Lower leg skin (tissue), 4 donors: ENCODE results near the gene EFS. TPM values are rescaled to one million over a fixed set of nuclear protein-coding genes. Genes with fewer than 3 reads are reported as not detected.
A peak's percentile ranks its signal among the peaks of the same experiment; 100 is the strongest.

Experiments used
- DNase-seq, 2 donors: peaks; one replicate each; pipeline ENCODE4 v3.0.0-alpha.2; 2019; ENCODE audit warnings: low spot score in 2 of 2
- H3K4me3 ChIP-seq: fragments of 200-600 bp; sonication (generic); 2 replicates; pipeline ENCODE4 v1.5.1; 2017; ENCODE audit warnings: mild to moderate bottlenecking, low read depth; ENCODE audit not compliant: poor library complexity, severe bottlenecking
- CTCF ChIP-seq, 3 donors: fragments of 450-650 bp; IDR thresholded peaks; one replicate each; pipeline ENCODE4 v1.5.1; 2016; ENCODE audit warnings: antibody characterized with exemption in 3 of 3, mild to moderate bottlenecking in 3 of 3, moderate library complexity in 2 of 3
- POLR2A ChIP-seq, 2 donors: fragments of 450-650 bp; IDR thresholded peaks; one replicate each; pipeline ENCODE4 v1.6.1; 2016 to 2017; ENCODE audit warnings: antibody characterized with exemption in 2 of 2, mild to moderate bottlenecking in 1 of 2, moderate library complexity in 1 of 2
- WGBS, 2 donors: methylation state at CpG; one replicate each; pipeline ENCODE4 v1.1.5; 2018; 5-methylcytosine and 5-hydroxymethylcytosine counted together
- intact Hi-C: fragments of 100-400 bp; cut with DNase I; formaldehyde crosslinking; loops from one replicate; pipeline ENCODE4 v1.15.0; 2023; ENCODE audit warnings: low total_unique reads
- total RNA-seq, 4 donors: library from RNA; depleted of rRNA; stranded (reverse); fragments of >200 nt; gene quantifications; one replicate each; pipeline ENCODE4 v1.1.0, GENCODE V29; 2016

EFS gene
- total RNA-seq, 4 donors from 2014 or later = 38.7 to 73.2 (median 53.5) TPM

GRCh38 chr14:23359167-23359626 lies 5.8 kb downstream of the EFS start:
- 77% methylated on average over 6 to 10 of the region's 11 CpGs for WGBS, 2 donors
- peak in 1 of 2 donors; percentile 73 for DNase-seq
- intact Hi-C loops = no loop called here
- no peak for TF ChIP-seq CTCF (IDR thresholded peaks at IDR 0.05)
- TF ChIP-seq POLR2A (IDR thresholded peaks at IDR 0.05) = no peak
- no peak overlapping the region for H3K4me3 ChIP-seq

- H3K4me3 ChIP-seq = no peak overlapping the region
- no peak for DNase-seq
- intact Hi-C loops = no loop called here
- TF ChIP-seq POLR2A (IDR thresholded peaks at IDR 0.05) (no peak), CTCF (IDR thresholded peaks at IDR 0.05) (no peak)
- WGBS, 2 donors = 86 to 87% methylated on average over 12 of the region's 12 CpGs
Observed at GRCh38 chr14:23358553-23359166, 6.3 kb downstream of the EFS start.

GRCh38 chr14:23358042-23358441 lies 6.9 kb downstream of the EFS start:
- TF ChIP-seq CTCF (IDR thresholded peaks at IDR 0.05) (no peak), POLR2A (IDR thresholded peaks at IDR 0.05) (no peak)

GRCh38 chr14:23357261-23357660 lies 7.7 kb downstream of the EFS start:
- 82 to 84% methylated on average over 8 of the region's 8 CpGs for WGBS, 2 donors
- DNase-seq = peak in 1 of 2 donors; percentile 81
- no peak overlapping the region for H3K4me3 ChIP-seq
- TF ChIP-seq CTCF (IDR thresholded peaks at IDR 0.05) (no peak), POLR2A (IDR thresholded peaks at IDR 0.05) (no peak)
- intact Hi-C loops = no loop called here

More at GRCh38 chr14:23358042-23358441, 6.9 kb downstream of the EFS start:
- WGBS, 2 donors = 89 to 90% methylated on average over 3 of the region's 3 CpGs
- DNase-seq = no peak
- intact Hi-C loops = no loop called here
- no peak overlapping the region for H3K4me3 ChIP-seq

- DNase-seq = peak in 1 of 2 donors; percentile 42
- no peak overlapping the region for H3K4me3 ChIP-seq
- no peak for TF ChIP-seq CTCF (IDR thresholded peaks at IDR 0.05)
- TF ChIP-seq POLR2A (IDR thresholded peaks at IDR 0.05) = no peak
- WGBS, 2 donors = 85 to 88% methylated on average over 4 of the region's 4 CpGs
- intact Hi-C loops = no loop called here
Observed at GRCh38 chr14:23356662-23357061, 8.3 kb downstream of the EFS start.
